ENCODE data around the gene UGT1A5. TPM values are rescaled to one million over a fixed set of nuclear protein-coding genes. Genes with fewer than 3 reads are reported as not detected.

UGT1A5 gene
- total and polyA plus RNA-seq, 2 experiments from 2014 or later, result not detected

- TF ChIP-seq REST (IDR thresholded peaks at IDR 0.05; ENCODE audit: unreplicated experiment), result no peak
- TF ChIP-seq ZNF331 (CRISPR knock-in tag; IDR thresholded peaks at IDR 0.05; ENCODE audit: low read depth), result no peak
- no peak for TF ChIP-seq CTCF (conservative IDR thresholded peaks at IDR 0.05; ENCODE audit: low read depth in 2 of 2)
- no peak for TF ChIP-seq NANOG (IDR thresholded peaks at IDR 0.05; ENCODE audit: borderline replicate concordance)
- no peak for TF ChIP-seq JUNB (IDR thresholded peaks at IDR 0.05; ENCODE audit: unreplicated experiment)
- no peak for TF ChIP-seq ETS1 (IDR thresholded peaks at IDR 0.05)
These were observed 5.8 kb downstream of the UGT1A5 start, which contains the start of gene UGT1A4 (continued) for GRCh38 chr2:233718552-233718951.

GRCh38 chr2:233728723-233729301 lies 16.1 kb downstream of the UGT1A5 start, which contains the start of gene UGT1A3:
TSS of gene UGT1A3 (plus strand) at chr2:233729042. CDS start at chr2:233729127, 85 bp downstream.
- no peak within 1 kb of the TSS for H3K4me3 Mint-ChIP-seq
- Histone ChIP-seq H3F3A (replicated peaks; ENCODE audit: low read depth) (no peaks in the 10 kb centered on the region), H3K4me2 (no peak within 1 kb of the TSS), H3K27me3 (ENCODE audit: insufficient read depth) (no peaks in the 10 kb centered on the region), H3K4me3 (no peak within 1 kb of the TSS), H4K20me1 (replicated peaks; ENCODE audit: insufficient read depth) (no peaks in the 10 kb centered on the region), H3K27ac (ENCODE audit: low read depth) (no peak within 1 kb of the TSS), H3K9me2 (ENCODE audit: insufficient read depth) (no peaks in the 10 kb centered on the region), H2AFZ (no peak within 1 kb of the TSS), H3K36me3 (ENCODE audit: insufficient read depth) (no peaks in the 10 kb centered on the region), H3K4me1 (ENCODE audit: insufficient read depth) (no peaks in the 10 kb centered on the region), H3K79me2 (replicated peaks; ENCODE audit: insufficient read depth) (no peaks in the 10 kb centered on the region)
- H3K27ac Mint-ChIP-seq, result no peak within 1 kb of the TSS
- H3K4me1 Mint-ChIP-seq, result no peaks in the 10 kb centered on the region
- DNase-seq (ENCODE audit: low spot score) (no peak), ATAC-seq (no peak)
- H3K9me3 Mint-ChIP-seq, result peaks cover 30% of the 10 kb centered on the region
- H3K27me3 Mint-ChIP-seq (ENCODE audit: insufficient read depth, low read depth, poor library complexity), result peaks cover 2% of the 10 kb centered on the region
- peaks cover 7% of the 10 kb centered on the region; the same call in 2 of the 3 replicates for H3K36me3 Mint-ChIP-seq (ENCODE audit: low read depth)
- TF ChIP-seq EZH2phosphoT487 (IDR thresholded peaks at IDR 0.05; ENCODE audit: unreplicated experiment) (no peak), REST (IDR thresholded peaks at IDR 0.05; ENCODE audit: unreplicated experiment) (no peak), JUNB (IDR thresholded peaks at IDR 0.05; ENCODE audit: unreplicated experiment) (no peak)

All from GM23338 (cell line).